Measurements from ENCODE around the gene ZFP90.

The ZFP90 gene

GRCh38 chr16:68520649-68521086 lies 18.4 kb upstream of the ZFP90 start:
- TF ChIP-seq POLR2AphosphoS5 (IDR thresholded peaks at IDR 0.05; ENCODE audit: low read depth, low read length) = no peak
- no peak for TF ChIP-seq TAF1 (IDR thresholded peaks at IDR 0.05; ENCODE audit: borderline replicate concordance, low read depth, low read length)
- TF ChIP-seq POLR2A (IDR thresholded peaks at IDR 0.05; ENCODE audit: low read depth, low read length) = no peak
- DNase-seq (ENCODE audit: insufficient read length) (peak; percentile 96), FAIRE-seq (peak; percentile 94)

- DNase-seq (ENCODE audit: insufficient read length) (no peak), FAIRE-seq (no peak)
- no peak for TF ChIP-seq POLR2AphosphoS5 (IDR thresholded peaks at IDR 0.05; ENCODE audit: low read depth, low read length)
- TF ChIP-seq TAF1 (IDR thresholded peaks at IDR 0.05; ENCODE audit: borderline replicate concordance, low read depth, low read length) = no peak
- no peak for TF ChIP-seq POLR2A (IDR thresholded peaks at IDR 0.05; ENCODE audit: low read depth, low read length)
These were observed 14.8 kb upstream of the ZFP90 start for GRCh38 chr16:68524069-68524820.

- DNase-seq (ENCODE audit: insufficient read length) = no peak
- FAIRE-seq = no peak
- TF ChIP-seq POLR2AphosphoS5 (IDR thresholded peaks at IDR 0.05; ENCODE audit: low read depth, low read length) = no peak
- TF ChIP-seq TAF1 (IDR thresholded peaks at IDR 0.05; ENCODE audit: borderline replicate concordance, low read depth, low read length) = no peak
- TF ChIP-seq POLR2A (IDR thresholded peaks at IDR 0.05; ENCODE audit: low read depth, low read length) = no peak
These were observed 12.8 kb upstream of the ZFP90 start for GRCh38 chr16:68526143-68526781.

- DNase-seq (ENCODE audit: insufficient read length) = no peak
- FAIRE-seq = no peak
- TF ChIP-seq TAF1 (IDR thresholded peaks at IDR 0.05; ENCODE audit: borderline replicate concordance, low read depth, low read length) = no peak
These were observed 12.3 kb upstream of the ZFP90 start for GRCh38 chr16:68526782-68527145.

GRCh38 chr16:68528233-68528632 lies 10.9 kb upstream of the ZFP90 start:
- no peak for FAIRE-seq
- DNase-seq (ENCODE audit: insufficient read length) = no peak
- TF ChIP-seq TAF1 (IDR thresholded peaks at IDR 0.05; ENCODE audit: borderline replicate concordance, low read depth, low read length) (no peak), POLR2A (IDR thresholded peaks at IDR 0.05; ENCODE audit: low read depth, low read length) (no peak), POLR2AphosphoS5 (IDR thresholded peaks at IDR 0.05; ENCODE audit: low read depth, low read length) (no peak)

- DNase-seq (ENCODE audit: insufficient read length) (peak; percentile 83), FAIRE-seq (peak; percentile 96)
- TF ChIP-seq POLR2AphosphoS5 (IDR thresholded peaks at IDR 0.05; ENCODE audit: low read depth, low read length) (no peak), POLR2A (IDR thresholded peaks at IDR 0.05; ENCODE audit: low read depth, low read length) (no peak), TAF1 (IDR thresholded peaks at IDR 0.05; ENCODE audit: borderline replicate concordance, low read depth, low read length) (no peak)
These were observed 10.3 kb upstream of the ZFP90 start for GRCh38 chr16:68528686-68529379.

- TF ChIP-seq POLR2A (IDR thresholded peaks at IDR 0.05; ENCODE audit: low read depth, low read length) (no peak), POLR2AphosphoS5 (IDR thresholded peaks at IDR 0.05; ENCODE audit: low read depth, low read length) (no peak), TAF1 (IDR thresholded peaks at IDR 0.05; ENCODE audit: borderline replicate concordance, low read depth, low read length) (no peak)
- FAIRE-seq (no peak), DNase-seq (ENCODE audit: insufficient read length) (no peak)
These were observed 9.5 kb upstream of the ZFP90 start for GRCh38 chr16:68529608-68529930.

GRCh38 chr16:68529931-68530701 lies 9.0 kb upstream of the ZFP90 start:
- peak; percentile 67; the same call in 1 of the 2 replicates for TF ChIP-seq POLR2A (IDR thresholded peaks at IDR 0.05; ENCODE audit: low read depth, low read length)
- TF ChIP-seq TAF1 (IDR thresholded peaks at IDR 0.05; ENCODE audit: borderline replicate concordance, low read depth, low read length) = peak; percentile 44; the same call in 1 of the 2 replicates
- TF ChIP-seq POLR2AphosphoS5 (IDR thresholded peaks at IDR 0.05; ENCODE audit: low read depth, low read length) = peak; percentile 27; the same call in 1 of the 2 replicates
- FAIRE-seq (peak; percentile 67), DNase-seq (ENCODE audit: insufficient read length) (peak; percentile 99)

GRCh38 chr16:68533937-68534336 lies 5.2 kb upstream of the ZFP90 start:
- DNase-seq (ENCODE audit: insufficient read length) (no peak), FAIRE-seq (no peak)
- TF ChIP-seq POLR2AphosphoS5 (IDR thresholded peaks at IDR 0.05; ENCODE audit: low read depth, low read length) = no peak
- no peak for TF ChIP-seq POLR2A (IDR thresholded peaks at IDR 0.05; ENCODE audit: low read depth, low read length)
- no peak for TF ChIP-seq TAF1 (IDR thresholded peaks at IDR 0.05; ENCODE audit: borderline replicate concordance, low read depth, low read length)

- DNase-seq (ENCODE audit: insufficient read length) (no peak), FAIRE-seq (no peak)
- no peak for TF ChIP-seq TAF1 (IDR thresholded peaks at IDR 0.05; ENCODE audit: borderline replicate concordance, low read depth, low read length)
- no peak for TF ChIP-seq POLR2AphosphoS5 (IDR thresholded peaks at IDR 0.05; ENCODE audit: low read depth, low read length)
- no peak for TF ChIP-seq POLR2A (IDR thresholded peaks at IDR 0.05; ENCODE audit: low read depth, low read length)
These were observed 3.8 kb upstream of the ZFP90 start for GRCh38 chr16:68535331-68535730.

- DNase-seq (ENCODE audit: insufficient read length) (no peak), FAIRE-seq (peak; percentile 24)
- TF ChIP-seq POLR2A (IDR thresholded peaks at IDR 0.05; ENCODE audit: low read depth, low read length) (no peak), TAF1 (IDR thresholded peaks at IDR 0.05; ENCODE audit: borderline replicate concordance, low read depth, low read length) (no peak), POLR2AphosphoS5 (IDR thresholded peaks at IDR 0.05; ENCODE audit: low read depth, low read length) (no peak)
These were observed 684 bp downstream of the ZFP90 start for GRCh38 chr16:68539711-68540239.
